GM18520 (cell line): ENCODE results near the gene COMMD10.

Experiments
- ATAC-seq: cut with Tn5 transposase; IDR thresholded peaks from one replicate; pipeline ENCODE4 v1.9.1; 2021; ENCODE audit not compliant: unreplicated experiment

COMMD10 gene

DNA sequence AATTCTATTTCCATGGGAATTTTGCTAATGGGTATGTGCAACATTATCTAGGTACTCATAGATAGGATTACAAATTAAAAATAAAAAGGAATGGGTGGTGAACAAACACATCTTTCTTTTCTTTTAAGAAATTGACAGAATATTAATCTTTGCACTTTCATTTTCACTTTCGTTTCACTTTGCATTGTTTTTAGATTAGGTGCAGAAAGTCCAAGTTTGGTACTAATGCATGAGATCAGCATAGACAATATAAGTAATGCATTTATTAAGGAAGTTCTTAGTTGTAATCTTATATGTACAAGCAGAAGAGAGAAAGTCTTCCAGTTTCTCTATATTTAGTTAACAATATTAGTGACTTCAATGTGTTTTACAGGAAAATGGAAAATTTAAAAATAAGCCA, 196.5 kb downstream of the COMMD10 start:
- no peak for ATAC-seq

GRCh38 chr5:116288524-116288923, 203.7 kb downstream of the COMMD10 start:
- ATAC-seq: no peak

- ATAC-seq: no peak
Observed at GRCh38 chr5:116289276-116289675, 204.5 kb downstream of the COMMD10 start.

- no peak for ATAC-seq
Observed at GRCh38 chr5:116291271-116291670, 206.4 kb downstream of the COMMD10 start.

- no peak for ATAC-seq
Observed at GRCh38 chr5:116292321-116292720, 207.5 kb downstream of the COMMD10 start.

GRCh38 chr5:116296335-116297072, 211.7 kb downstream of the COMMD10 start:
- ATAC-seq: no peak

- ATAC-seq: no peak
Observed at GRCh38 chr5:116297296-116297814, 212.5 kb downstream of the COMMD10 start.

GRCh38 chr5:116299746-116300640, 215.2 kb downstream of the COMMD10 start:
- no peak for ATAC-seq

DNA sequence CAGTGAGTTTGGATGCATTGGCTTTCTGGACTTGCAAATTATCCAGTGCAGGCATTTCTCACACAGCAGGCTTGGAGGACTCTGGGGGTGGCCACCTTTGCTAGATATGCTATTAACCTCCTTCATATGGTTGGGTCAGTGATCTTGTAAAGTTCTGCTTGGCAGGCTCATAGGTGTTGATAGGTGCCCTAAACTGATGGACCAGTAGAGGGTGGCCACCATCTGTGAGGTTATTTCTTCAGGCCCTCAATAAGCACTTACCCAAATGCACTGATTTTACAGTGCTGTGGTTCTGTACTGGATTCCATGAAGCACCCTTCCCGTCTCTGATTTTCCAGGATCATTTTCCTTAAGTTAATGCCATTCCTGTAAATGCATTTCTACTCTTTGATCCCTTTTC, 216.3 kb downstream of the COMMD10 start:
- ATAC-seq: no peak

GRCh38 chr5:116303340-116303739, 218.5 kb downstream of the COMMD10 start:
- ATAC-seq: no peak

GRCh38 chr5:116303810-116304209, 219.0 kb downstream of the COMMD10 start:
- ATAC-seq: no peak

DNA sequence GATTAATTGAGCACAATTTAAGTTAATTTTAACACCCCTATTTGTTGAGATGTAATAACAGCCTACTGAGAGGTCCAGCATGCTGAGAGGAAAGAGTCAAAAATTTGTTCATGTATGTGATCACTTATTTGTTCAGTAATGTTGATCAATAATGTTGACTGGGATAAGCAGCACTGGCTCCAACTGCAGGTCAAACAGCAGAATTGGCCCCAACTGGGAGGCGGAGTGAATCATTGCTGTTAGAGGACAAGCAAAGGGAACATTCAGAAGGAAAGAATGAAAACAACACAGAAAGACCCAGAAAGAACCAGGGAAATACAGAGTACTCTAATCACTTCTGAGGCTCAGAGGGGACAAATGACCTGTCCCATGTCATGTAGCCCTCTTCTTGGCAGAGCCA, 221.1 kb downstream of the COMMD10 start:
- ATAC-seq: no peak

DNA sequence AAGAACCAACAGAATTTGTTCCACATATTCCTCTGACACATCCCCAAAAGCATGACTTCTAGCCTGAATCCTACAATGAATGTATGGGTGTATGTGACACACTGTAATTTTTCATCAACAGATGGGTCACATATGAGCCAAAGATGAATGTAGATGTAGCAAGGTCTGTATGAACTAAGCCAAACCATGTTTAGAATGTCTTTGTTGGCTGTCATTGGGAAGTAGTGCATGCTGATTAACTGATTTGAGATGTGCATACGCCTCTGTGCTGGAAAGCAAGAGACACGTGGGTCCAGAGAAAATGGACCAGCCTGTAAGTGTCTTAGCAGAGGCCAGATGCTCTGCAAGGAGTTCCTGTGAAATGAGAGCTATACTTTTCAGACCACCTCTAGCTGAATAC, 222.0 kb downstream of the COMMD10 start:
- ATAC-seq: no peak

DNA sequence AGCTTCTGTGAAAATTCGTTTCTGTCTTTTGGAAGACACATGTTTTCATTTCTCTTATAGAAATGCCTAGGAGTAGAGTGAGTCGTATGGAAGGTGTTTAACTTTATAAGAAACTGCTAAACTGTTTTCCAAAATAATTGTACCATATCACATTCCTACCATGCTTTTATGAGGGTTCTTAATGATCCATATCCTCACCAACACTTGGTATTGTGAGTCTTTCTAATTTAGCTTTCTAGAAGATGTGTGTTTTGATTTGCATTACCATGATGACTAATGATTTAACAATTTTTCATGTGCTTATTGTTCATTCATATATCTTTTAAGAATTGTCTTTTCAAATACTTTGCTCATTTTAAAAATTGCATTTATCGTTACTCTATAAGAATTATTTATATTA, 223.6 kb downstream of the COMMD10 start:
- no peak for ATAC-seq

DNA sequence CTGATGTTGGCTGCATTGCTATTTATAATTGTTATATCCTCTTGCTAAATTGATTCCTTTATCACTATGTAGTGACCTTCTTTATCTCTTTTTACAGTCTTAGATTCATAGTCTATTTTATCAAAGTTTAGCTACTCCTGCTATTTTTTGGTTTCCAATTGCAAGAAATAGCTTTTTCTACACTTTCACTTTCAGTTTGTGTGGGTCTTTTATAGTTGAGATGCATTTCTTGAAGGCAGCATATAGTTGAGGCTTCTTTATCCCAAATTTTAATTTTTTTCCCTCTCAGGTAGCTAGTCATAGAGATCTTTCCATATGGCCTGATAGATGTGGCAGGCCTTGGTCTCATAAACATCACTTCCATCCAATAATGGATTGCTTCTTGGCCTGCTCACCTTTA, 228.5 kb downstream of the COMMD10 start:
- no peak for ATAC-seq

GRCh38 chr5:116315531-116315930, 230.7 kb downstream of the COMMD10 start:
- no peak for ATAC-seq

DNA sequence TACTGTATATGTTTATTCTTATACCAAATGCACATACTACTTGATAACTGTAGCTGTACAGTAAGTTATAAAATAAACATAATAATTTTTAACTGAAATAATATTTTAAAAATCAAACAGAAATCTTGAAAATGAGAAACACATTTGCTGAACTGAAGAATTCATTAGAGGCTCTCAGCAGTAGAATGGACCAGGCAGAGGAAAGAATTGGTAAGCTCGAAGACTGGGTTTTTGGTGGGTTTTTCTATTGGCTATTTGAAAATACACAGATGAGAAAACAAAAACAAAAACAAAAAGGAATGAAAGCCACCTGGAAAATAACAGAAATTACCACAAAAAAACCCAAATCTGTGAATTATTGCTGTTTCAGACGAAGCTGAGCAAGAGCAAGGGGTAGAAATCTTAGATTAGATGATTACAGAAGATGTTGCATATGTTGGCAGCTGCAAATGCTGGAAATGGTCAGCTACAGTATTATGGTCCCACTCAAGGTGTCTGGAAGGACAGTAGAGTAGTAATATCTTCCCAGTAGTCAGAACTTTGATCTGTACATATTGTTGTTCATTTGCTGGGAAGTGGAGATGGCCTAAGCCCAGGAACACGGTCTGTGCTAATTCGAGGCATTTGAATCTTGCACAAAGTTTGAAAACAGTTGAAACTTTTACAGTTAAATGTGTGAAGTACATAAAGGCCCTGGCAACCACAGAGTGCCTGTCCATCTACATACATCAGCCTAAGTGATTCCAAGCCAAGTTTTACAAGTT, 233.4 kb downstream of the COMMD10 start:
- no peak for ATAC-seq

DNA sequence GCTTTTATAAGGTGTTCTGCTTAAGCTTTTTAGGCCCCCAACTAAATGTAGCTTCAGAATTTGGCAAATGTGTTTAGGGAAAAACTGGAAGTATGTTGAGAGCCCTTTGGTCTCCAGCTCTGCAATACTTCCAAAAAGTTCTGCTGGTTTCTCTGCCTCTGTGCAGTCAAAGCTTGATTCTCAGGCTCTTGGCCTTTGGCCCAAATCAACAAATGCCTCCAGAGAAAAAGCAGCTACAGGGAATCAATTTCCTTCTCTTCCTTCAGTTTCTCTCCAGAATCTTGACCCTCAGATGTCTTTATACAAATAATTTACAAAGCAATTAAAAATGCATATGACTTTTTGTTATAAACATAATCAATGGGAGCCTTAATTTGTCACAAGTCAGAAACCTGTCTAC, 235.7 kb downstream of the COMMD10 start:
- ATAC-seq: no peak

- no peak for ATAC-seq
Observed at GRCh38 chr5:116329503-116329902, 244.7 kb downstream of the COMMD10 start.

- ATAC-seq: no peak
Observed at GRCh38 chr5:116340799-116341198, 256.0 kb downstream of the COMMD10 start.
